MM.1S (cell line): ENCODE results near the gene GPSM3.

ENCODE experiments used
- DNase-seq: peaks from one replicate; pipeline ENCODE4 v3.0.0-alpha.2; 2015
- H2AFZ ChIP-seq: fragments of 300-600 bp; sonication (generic); 2 replicates; pipeline ENCODE4 v1.6.0; 2016; ENCODE audit warnings: antibody characterized with exemption, low read length
- H3F3A ChIP-seq: fragments of 300-600 bp; sonication (generic); 2 replicates; pipeline ENCODE4 v1.6.1; 2016; ENCODE audit warnings: mild to moderate bottlenecking, antibody characterized with exemption, low read length, moderate library complexity, mixed read lengths; ENCODE audit not compliant: insufficient read depth
- H3K27ac ChIP-seq: fragments of 300-600 bp; sonication (generic); 2 replicates; pipeline ENCODE4 v1.5.1; 2016; ENCODE audit warnings: mild to moderate bottlenecking, low read length
- H3K27me3 ChIP-seq: fragments of 300-600 bp; sonication (generic); replicated peaks from 2 replicates; pipeline ENCODE4 v1.6.0; 2016; ENCODE audit warnings: low read length; ENCODE audit not compliant: insufficient read depth
- H3K36me3 ChIP-seq: fragments of 300-600 bp; sonication (generic); replicated peaks from 2 replicates; pipeline ENCODE4 v1.6.1; 2016; ENCODE audit warnings: mild to moderate bottlenecking, low read length, mixed read lengths; ENCODE audit not compliant: insufficient read depth
- H3K4me1 ChIP-seq: fragments of 300-600 bp; sonication (generic); 2 replicates; pipeline ENCODE4 v1.6.1; 2016; ENCODE audit warnings: low read length, mixed read lengths
- H3K4me2 ChIP-seq: fragments of 300-600 bp; sonication (generic); 2 replicates; pipeline ENCODE4 v1.6.0; 2016; ENCODE audit warnings: low read depth, low read length
- H3K4me3 ChIP-seq: fragments of 300-600 bp; sonication (generic); 2 replicates; pipeline ENCODE4 v1.5.1; 2016; ENCODE audit warnings: low read length, mixed read lengths
- H3K79me2 ChIP-seq: fragments of 300-600 bp; sonication (generic); 2 replicates; pipeline ENCODE4 v1.6.1; 2016; ENCODE audit warnings: mixed run types, low read length, mixed read lengths
- H3K9ac ChIP-seq: fragments of 300-600 bp; sonication (generic); 2 replicates; pipeline ENCODE4 v1.6.1; 2016; ENCODE audit warnings: low read length, mixed read lengths
- H3K9me2 ChIP-seq: fragments of 300-600 bp; sonication (generic); replicated peaks from 2 replicates; pipeline ENCODE4 v1.6.1; 2016; ENCODE audit warnings: mild to moderate bottlenecking, low read length, mixed read lengths; ENCODE audit not compliant: insufficient read depth
- H3K9me3 ChIP-seq: fragments of 300-600 bp; sonication (generic); replicated peaks from 2 replicates; pipeline ENCODE4 v1.6.1; 2016; ENCODE audit warnings: mild to moderate bottlenecking, low read length, mixed read lengths; ENCODE audit not compliant: insufficient read depth
- H4K20me1 ChIP-seq: fragments of 300-600 bp; sonication (generic); 2 replicates; pipeline ENCODE4 v1.6.1; 2016; ENCODE audit warnings: mild to moderate bottlenecking, low read length, moderate library complexity, mixed read lengths; ENCODE audit not compliant: insufficient read depth
- CTCF ChIP-seq: fragments of 300-600 bp; sonication (generic); IDR thresholded peaks from 2 replicates; pipeline ENCODE4 v1.5.1; 2016; ENCODE audit warnings: antibody characterized with exemption, low read length, mixed read lengths
- EZH2 ChIP-seq: fragments of 300-600 bp; sonication (generic); optimal IDR thresholded peaks from 2 replicates; pipeline ENCODE3; 2017; ENCODE audit warnings: low read depth, mild to moderate bottlenecking, antibody characterized with exemption, low read length, mixed read lengths
- EZH2phosphoT487 ChIP-seq: fragments of 300-600 bp; sonication (generic); IDR thresholded peaks from 2 replicates; pipeline ENCODE4 v1.6.1; 2018; ENCODE audit warnings: antibody characterized with exemption, low read length

Gene GPSM3

GRCh38 chr6:32176476-32177182 is 15.8 kb downstream of the GPSM3 start:
- no peaks in the 10 kb centered on the region for H4K20me1 ChIP-seq
- no peaks in the 10 kb centered on the region for H3K9me3 ChIP-seq
- no peaks in the 10 kb centered on the region for H3K27me3 ChIP-seq
- peak overlapping the region; percentile 82 for H3K4me3 ChIP-seq
- H3K79me2 ChIP-seq, result peaks cover 17% of the 10 kb centered on the region
- no peak for DNase-seq
- H3K36me3 ChIP-seq, result no peaks in the 10 kb centered on the region
- peak overlapping the region; percentile 79 for H2AFZ ChIP-seq
- peak overlapping the region; percentile 70; the same call in 1 of the 2 replicates for H3K9ac ChIP-seq
- peak overlapping the region; percentile 96; the same call in 1 of the 2 replicates for H3K27ac ChIP-seq
- peaks cover 19% of the 10 kb centered on the region for H3F3A ChIP-seq
- no peaks in the 10 kb centered on the region for H3K9me2 ChIP-seq
- TF ChIP-seq CTCF (no peak), EZH2 (no peak), EZH2phosphoT487 (no peak)
- H3K4me2 ChIP-seq, result peak overlapping the region; percentile 97
- peaks cover 21% of the 10 kb centered on the region for H3K4me1 ChIP-seq

GRCh38 chr6:32175711-32176475 is 16.6 kb downstream of the GPSM3 start, which contains the start of gene AGPAT1:
TSS of gene AGPAT1 (minus strand) at chr6:32176084. CDS start at chr6:32171496, 4,588 bp downstream.
- Histone ChIP-seq H3K9ac (peak within 1 kb of the TSS; percentile 83), H3K9me2 (no peaks in the 10 kb centered on the region), H4K20me1 (no peaks in the 10 kb centered on the region), H3K4me2 (peak within 1 kb of the TSS; percentile 97), H3K4me3 (peak within 1 kb of the TSS; percentile 90), H3K79me2 (peaks cover 17% of the 10 kb centered on the region), H3K4me1 (peaks cover 21% of the 10 kb centered on the region), H3K36me3 (no peaks in the 10 kb centered on the region), H3K27ac (peak within 1 kb of the TSS; percentile 96; the same call in 1 of the 2 replicates), H3F3A (peaks cover 19% of the 10 kb centered on the region), H3K27me3 (no peaks in the 10 kb centered on the region), H3K9me3 (no peaks in the 10 kb centered on the region), H2AFZ (peak within 1 kb of the TSS; percentile 96)
- peak; percentile 92 for DNase-seq
- TF ChIP-seq CTCF (no peak), EZH2 (no peak), EZH2phosphoT487 (no peak)

GRCh38 chr6:32175322-32175710 is 17.1 kb downstream of the GPSM3 start:
- H3K27ac ChIP-seq, result no peak overlapping the region
- H3K4me1 ChIP-seq, result peaks cover 21% of the 10 kb centered on the region
- TF ChIP-seq CTCF (no peak), EZH2phosphoT487 (no peak), EZH2 (no peak)
- peak overlapping the region; percentile 97 for H3K4me2 ChIP-seq
- no peaks in the 10 kb centered on the region for H3K9me3 ChIP-seq
- peak overlapping the region; percentile 90 for H3K4me3 ChIP-seq
- no peaks in the 10 kb centered on the region for H3K27me3 ChIP-seq
- DNase-seq, result no peak
- peak overlapping the region; percentile 96 for H2AFZ ChIP-seq
- H3F3A ChIP-seq, result peaks cover 19% of the 10 kb centered on the region
- no peaks in the 10 kb centered on the region for H3K9me2 ChIP-seq
- peaks cover 17% of the 10 kb centered on the region for H3K79me2 ChIP-seq
- no peaks in the 10 kb centered on the region for H3K36me3 ChIP-seq
- H4K20me1 ChIP-seq, result no peaks in the 10 kb centered on the region
- H3K9ac ChIP-seq, result peak overlapping the region; percentile 83
